GM18873 (cell line): ENCODE data around the gene XPO6.

Source experiments
- ATAC-seq: cut with Tn5 transposase; IDR thresholded peaks from one replicate; pipeline ENCODE4 v1.9.1; 2021; ENCODE audit warnings: mild to moderate bottlenecking, moderate library complexity, moderate number of reproducible peaks; ENCODE audit not compliant: unreplicated experiment, low FRiP score

The XPO6 gene

DNA sequence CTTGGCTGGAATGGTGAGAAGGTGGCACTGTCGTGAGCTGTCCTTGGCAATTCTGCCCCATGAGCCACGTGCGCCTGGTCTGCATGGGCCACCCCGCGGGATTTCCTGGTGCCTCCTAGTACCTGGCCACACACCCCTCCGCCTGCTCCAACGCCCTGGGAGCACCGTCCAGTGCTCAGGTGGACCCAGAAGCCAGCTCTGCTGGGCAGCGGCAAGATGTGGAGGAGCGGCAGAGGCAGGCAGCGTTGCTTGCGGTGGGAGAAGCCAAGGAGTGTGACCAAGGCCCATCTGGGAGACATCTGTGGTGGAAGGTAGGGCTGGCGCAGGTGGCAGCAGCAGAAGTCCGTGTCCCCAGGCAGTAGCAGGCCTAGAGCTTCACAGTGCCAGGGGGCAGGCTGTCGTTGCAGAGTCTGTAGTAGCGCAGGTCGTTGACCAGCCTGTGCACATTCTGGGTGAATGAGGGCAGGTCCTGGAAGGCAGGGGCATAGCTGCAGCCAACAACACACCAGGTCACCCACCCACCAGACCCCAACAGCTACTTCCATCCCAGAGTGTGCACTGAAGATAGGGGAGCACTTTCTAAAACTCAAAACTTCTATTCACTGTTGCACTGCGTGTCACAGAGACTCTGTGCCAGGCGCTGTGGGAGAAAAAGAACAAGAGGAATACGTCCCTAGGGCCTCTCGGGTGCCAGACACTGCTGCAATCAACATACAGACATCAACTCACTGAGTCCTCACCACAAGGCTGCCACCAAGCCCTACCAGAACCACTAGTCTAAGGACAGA is 113.4 kb downstream of the XPO6 start:
- ATAC-seq: no peak

DNA sequence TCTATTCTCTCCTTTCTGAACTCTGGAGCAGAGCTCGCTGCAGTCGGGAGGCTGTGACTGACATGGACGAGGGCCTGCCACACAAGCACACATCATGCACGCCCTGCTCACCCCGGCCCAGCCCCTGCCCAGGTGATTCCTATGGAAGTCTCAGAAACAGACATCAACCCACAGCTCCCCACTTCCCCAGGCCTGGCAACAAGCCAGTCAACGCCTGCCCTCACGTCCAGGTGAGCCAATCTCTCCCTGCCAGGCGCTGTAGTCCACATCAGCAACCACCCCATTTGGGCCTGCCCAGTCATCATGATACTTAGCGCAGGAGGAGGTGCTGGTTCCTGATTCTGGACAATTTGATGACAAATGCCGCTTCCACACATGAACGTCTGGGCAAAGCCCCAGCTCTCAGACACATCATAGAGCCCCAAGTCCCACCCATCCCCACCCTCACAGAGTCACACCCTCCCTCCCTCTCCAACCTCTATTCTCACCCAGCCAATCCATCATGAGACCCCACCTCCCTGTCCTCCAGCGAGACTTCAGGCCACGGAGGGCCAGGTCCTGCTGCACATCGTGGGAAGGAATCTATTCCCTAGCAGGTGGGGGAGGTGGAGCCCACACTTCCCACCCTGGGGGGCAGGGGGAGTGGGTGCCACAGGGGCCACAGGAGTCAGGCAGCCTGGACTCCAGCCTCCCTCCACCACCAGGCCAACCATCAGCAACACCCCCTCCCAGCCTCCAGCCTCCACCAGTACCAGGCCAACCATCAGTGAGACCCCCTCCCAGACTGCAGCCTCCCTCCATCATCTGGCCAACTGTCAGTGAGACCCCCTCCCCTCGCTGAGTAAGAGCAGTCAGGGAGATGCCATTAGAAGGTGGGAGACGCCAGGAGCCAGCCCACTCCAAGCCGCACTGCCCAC is 114.5 kb downstream of the XPO6 start:
- ATAC-seq: no peak

DNA sequence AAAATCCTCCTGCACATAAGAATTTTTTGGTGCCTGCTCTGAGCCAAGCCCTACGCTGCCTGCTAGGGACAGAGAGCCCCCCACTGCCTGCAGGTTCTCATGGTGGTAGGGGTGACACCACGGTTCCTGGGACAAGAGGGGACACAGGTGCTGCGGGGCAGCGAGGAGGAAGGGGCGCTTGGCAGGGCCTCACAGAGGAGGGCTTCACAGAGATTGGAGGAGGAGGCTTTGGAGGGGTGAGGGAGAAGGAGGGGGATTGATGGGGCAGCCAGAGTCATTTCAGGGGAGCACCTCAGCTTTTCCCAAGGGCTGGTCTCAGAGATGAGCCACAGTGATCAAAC is 118.4 kb downstream of the XPO6 start:
- no peak for ATAC-seq

DNA sequence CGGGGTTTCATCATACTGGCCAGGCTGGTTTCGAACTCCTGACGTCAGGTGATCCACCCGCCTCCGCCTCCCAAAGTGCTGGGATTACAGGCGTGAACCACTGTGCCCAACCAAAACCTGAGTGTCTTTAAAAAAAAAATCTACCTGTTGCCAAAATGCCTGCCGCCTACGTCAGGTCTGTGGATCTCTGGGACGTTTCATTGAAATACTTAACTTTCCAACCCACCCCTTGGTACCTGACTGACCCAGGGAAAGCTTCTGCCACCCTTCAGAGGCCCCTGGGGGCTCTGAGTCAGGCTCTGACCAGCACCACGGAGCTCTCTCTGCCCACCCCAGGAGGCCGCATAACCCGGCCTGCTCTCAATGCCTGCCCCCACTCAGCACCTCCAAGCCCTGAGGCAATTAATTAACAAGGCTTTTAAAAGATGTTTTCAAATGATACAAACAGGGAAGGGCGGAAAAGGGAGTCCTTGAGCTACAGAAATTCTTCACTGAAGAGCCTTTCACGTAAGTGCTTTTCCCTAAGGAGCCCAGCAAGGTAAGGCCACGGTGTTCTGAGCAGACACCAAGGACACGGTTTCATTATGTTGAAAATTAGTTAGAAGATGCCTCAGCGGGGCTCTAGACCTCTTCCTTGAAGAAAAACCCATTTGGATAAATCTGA is 118.9 kb downstream of the XPO6 start:
- ATAC-seq: no peak

DNA sequence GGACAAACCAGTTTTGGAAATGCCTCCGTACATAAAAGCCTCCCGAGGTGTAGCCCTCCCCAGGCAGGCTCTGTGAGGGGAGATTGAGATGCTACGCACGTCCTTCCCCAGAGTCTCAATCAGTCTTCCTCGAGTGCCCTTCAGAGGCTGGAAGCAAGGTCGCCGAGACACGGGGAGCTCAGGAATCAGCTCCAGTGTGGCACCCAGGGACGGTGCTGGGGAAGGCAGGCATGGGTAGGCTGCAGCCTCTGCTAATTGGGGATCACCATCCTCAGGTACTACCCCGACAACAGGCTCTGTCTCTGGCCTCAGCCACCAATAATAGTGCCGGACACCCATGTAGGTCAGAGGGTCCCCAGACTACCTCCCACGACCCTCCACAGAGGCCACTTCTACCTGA is 120.1 kb downstream of the XPO6 start:
- ATAC-seq: no peak

DNA sequence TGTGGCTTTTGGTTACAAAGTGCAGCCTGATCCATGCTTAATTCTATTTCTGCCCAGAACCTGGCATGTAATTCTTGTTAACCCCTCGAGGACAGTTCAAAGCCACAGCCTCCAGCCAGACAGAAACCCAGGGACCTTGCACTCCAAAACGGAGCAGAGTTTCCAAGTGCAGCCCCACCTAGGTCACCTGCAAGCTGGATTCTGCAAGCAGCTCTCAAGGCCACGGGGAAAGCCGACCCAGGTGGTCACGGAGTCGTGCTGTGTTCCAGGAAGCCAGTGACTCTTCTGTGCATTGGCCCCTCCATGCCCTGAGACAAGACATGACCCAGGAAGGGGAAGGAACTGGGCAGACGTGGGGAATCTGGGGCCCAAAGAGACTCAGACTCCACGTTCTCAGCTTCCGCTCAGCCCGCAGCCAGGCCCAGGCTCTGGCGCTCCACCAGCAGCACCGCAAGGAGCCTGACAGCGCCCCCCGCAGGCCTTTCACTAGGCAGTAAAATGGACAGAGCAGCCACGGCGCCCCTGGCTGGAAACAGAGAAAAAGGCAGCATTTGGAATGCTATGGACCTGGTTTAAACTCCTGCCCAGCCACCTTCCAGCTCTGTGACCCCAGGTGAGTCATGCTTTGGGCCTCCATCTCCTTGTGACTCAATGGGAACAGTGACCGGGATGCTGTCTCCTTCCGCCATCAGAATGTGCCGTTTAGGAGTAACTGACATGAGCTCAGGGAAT is 121.0 kb downstream of the XPO6 start:
- no peak for ATAC-seq

DNA sequence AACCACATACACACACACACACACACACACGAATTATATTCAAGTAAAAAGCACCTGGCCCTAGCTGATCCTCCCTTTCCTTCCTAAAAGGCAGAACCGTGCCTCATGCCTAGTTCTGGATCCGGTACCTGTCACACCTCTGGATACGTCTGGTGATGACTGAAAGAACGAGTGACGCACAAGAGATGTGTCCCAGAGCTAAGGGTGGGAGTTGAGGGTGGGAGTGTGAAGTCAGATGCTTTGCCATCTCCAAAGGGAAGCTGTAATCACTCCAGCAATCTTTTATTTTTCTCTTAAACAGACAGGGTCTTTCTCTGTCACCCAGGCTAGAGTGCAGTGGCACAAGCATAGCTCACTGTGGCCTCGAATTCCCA is 121.8 kb downstream of the XPO6 start:
- no peak for ATAC-seq

DNA sequence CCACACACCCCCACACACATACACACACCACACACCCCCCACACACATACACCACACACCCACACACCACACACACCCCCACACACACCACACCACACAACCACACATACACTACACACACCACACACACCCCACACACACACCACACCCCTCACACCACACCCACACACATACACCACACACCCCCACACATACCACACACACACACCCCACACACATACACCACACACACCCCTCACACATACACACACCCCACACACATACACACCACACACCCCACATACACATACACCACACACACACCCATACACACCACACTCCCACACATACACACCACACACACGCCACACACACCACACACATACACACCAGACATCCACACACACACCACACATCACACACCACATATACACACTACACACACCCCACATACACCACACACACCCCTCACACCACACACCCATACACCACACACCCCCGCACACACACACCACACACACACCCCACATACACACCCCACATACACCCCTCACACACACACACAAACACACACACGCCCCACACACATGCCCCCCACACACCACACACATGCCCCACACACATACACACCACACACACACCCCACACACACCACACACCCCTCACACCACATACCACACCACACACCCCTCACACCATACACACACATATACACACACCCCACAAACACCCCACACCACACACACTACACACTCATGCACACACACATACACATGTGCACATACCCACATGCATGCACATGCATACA is 122.4 kb downstream of the XPO6 start:
- ATAC-seq: no peak

DNA sequence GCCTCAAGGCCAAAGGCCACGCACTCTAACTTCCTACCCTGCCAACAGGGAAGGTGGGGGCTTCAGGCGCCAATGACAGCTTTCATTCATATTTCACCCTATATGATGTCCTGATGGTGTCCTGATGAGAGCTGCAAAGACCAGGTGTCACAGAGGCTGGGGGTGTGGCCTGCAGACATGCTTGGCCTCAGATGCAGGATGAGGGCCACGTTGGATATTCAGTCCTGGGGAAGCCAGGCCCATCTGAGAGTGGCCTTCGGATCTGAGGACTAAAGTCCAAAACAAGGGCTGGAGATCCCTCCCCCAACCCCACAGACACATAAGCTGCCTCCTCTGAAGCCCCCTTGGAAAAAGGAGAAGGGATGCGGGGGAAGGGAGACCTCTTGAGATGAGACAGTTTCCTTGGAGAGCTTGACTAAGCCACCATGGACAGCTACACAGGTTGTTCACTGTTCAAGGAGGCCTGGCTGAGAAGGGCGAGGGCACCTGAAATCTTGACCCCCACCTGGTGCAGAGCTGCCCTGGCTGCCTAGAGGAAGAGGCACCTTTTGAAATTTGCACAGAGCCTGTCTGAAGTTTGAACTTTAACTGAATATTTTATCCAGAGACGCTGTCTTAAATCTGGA is 124.0 kb downstream of the XPO6 start:
- no peak for ATAC-seq

DNA sequence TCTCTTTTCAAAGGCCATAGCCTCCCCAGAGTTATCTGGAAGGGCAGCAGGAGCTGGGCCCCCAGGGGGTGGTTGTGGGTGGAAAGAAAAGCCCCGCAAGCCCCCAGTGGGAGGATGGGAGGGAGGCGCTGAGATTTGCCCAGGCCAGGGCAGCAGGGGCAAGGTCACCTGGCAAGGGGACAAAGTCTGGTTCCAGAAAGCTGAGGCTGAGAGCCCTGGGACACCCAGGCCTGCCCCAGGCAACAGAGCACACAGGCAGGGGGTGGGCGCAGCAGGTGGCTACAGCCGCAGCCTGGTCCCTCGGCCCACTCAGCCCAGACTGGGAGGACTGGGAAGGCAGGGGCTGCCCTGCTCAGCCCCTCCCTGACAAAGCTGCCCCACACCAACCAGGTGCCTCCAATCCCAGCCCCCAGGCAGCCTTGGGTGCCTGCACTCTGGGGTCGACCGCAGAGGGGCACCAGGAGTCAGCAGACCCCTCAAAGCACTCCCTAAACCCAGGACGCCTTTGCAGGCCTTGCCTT is 124.6 kb downstream of the XPO6 start:
- ATAC-seq: no peak

DNA sequence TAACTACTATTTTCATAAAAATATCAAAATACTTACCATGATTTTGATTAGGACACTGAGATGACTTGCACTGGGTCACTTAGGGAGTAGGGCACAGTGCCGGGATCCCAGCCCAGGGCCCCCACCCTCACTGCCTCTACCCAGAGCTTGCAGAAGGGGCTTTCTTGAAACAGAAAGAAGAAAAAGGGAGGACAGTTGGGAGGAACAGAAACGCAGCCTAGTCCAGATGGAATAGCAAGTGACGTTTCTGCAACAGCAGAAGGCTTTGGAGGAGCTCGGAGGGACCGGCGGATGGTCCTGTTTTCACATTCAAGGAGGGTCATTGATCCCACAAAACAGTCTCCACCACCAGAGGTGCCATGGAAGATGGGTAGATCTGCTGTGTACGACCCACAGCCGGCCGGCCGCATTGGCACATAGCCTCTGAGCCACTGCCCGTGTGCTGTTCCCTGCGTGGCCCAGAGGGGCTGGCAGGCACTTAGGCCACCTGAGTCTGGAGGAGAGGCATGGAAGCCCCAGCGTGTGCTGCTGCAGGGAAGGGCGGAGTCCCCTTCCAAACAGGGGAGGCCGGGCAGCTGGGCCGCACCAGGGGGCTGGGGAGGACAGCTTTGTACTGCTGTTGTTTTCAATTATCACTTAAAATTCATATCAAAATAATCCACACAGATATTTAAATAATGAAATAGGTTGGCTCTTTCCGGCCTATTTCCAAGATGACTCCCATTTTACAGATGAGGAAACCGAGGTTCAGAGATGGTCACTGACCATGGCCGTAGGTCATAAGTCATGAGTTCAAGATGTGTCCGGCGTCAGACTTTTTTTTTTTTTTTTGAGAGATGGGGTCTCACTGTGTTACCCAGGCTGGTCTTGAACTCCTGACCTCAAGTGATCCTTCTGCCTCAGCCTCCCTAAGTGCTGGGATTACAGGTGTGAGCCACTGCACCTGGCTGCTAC is 125.3 kb downstream of the XPO6 start:
- no peak for ATAC-seq

DNA sequence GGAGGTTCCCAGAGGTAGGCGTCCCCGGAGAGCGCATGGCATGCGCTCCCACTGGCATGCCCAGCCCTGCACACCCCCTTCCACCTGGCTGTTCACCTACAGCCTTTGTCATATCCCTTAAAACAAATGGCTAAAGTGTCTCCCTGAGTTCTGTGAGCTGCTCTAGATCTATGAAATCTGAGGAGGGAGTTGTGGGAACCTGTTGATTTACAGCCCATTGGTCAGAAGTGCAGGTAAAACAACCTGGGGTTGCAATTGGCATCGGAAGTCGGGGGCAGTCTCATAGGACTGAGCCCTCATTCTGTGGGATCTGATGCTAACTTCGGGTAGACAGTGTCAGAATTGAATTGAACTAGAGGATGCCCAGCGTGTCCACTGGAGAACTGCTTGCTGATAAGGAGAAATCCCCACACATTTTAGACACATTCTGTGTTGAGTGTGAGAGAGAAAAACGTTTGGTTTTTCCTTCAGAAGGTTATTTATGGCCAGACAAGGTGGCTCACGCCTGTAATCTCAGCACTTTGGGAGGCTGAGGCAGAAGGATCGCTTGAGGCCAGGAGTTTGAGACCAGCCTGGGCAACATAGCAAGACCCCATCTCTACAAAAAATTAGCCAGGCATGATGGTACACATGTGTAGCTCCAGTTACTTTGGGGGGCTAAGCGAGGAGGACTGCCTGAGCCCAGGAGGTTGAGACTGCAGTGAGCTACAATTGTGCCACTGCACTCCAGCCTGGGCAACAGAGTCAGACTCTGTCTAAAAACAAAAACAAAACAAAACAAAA is 126.2 kb downstream of the XPO6 start:
- no peak for ATAC-seq

DNA sequence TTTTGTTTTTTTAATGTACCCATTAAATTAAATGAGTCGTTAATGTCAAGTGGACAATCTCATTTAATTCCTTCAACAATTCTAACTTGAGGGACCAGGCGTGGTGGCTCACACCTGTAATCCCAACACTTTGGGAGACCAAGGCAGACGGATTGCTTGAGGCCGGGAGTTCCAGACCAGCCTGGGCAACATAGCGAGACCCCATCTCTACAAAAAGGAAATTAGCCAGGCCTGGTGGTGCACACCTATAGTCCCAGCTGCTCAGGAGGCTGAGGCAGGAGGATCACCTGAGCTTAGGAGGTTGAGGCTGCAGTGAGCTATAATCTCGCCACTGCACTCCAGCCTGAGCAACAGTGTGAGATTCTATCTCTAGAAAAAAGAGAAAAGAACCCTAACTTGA is 127.6 kb downstream of the XPO6 start:
- ATAC-seq: no peak

DNA sequence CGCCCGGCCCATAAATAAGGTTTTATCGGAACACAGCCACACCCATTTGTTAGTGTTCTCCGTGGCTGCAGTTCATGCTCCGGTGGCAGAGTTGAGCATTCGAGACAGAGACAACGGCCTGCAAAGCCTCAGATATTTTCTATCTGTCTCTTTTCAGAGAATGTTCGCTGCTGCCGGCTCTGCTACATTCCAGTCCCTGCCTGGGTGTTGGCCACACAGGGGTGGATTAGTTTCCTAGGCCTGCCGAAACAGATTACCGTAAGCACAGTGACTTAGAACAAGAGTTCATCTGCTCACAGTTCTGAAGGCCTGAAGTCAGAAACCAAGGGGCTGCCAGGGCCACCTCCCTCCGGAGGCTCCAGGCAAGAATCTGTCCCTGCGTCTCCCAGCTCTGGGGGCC is 129.1 kb downstream of the XPO6 start:
- no peak for ATAC-seq

DNA sequence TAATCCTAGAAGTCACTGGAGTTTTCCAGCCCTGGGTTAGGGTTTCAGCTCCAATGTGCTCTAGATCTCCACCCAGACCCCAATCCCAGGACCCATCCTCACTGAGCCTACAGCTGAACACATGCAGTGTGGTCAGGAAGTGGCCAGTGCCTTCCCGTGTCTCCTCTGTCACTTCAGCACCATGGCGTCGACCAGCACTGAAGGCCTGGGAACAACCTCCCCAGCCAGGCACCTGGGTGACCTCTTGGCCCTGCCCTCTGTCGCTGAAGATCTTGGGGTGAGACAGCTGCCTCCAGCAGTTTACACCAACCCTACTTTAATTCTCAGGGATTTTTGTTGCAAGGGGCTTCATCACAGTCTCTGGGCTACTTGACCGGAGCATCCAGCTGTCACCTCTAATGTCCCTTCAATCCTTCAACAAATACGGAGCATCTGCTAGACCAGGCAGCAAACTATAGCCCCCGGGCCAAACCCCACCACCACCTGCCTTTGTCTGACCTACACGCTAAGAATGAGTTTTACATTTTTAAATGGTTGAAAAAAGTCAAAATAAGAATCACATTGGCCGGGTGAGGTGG is 130.3 kb downstream of the XPO6 start:
- ATAC-seq: no peak

DNA sequence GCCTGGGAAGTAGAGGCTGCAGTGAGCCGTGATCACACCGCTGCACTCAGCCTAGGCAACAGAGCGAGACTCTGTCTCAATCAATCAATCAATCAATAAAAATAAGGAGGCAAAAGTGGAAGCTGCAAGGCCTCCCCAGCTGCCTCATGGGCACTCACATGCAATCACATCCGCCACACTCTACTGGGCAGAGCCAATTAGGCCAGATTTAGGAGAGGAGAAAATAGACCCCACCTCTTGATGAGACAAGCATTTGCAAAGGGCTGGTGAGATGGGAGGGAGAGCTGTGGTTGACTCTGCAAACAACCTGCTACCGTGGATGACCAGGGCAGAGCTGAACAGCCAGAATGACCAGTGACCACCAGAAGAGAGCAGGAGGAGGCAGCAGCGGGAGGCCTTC is 133.5 kb downstream of the XPO6 start:
- ATAC-seq: no peak

DNA sequence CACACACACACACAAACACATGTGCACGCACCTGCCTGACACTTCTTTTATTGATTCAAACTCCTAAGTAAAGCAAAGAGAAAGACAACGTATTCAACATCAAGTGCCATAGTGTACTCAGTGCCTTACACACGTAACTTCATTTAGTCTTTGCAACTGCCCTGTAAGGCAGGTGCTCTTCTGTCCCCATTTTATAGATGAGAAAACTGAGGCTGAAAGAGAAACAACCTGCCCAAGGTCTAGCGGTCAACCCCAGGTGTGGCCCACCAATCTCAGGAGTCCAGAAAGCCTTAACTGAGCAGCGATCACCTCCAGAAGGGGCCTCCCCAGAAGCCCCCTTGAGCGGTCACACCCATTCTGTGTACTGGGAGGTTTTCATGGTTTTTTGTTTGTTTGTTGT is 137.9 kb downstream of the XPO6 start:
- no peak for ATAC-seq
